ENCODE results near the gene UBE2O.
"Not testable (repeated sequence)": the region's sequence is repeated elsewhere in the genome, so short reads cannot be mapped to it uniquely, and the experiment has no call there.

UBE2O gene

GRCh38 chr17:76350463-76350862 lies 102.5 kb downstream of the UBE2O start:
- no peak overlapping the region for H3K4me3 ChIP-seq (replicated peaks in 1 of 2; ENCODE audit: low read depth in 2 of 2, low read length in 2 of 2)
- TF ChIP-seq CTCF (IDR thresholded peaks at IDR 0.05; ENCODE audit: low read depth, low read length), result no peak
- DNase-seq (ENCODE audit: low read depth in 2 of 2), result no peak

GRCh38 chr17:76346936-76347335 lies 106.0 kb downstream of the UBE2O start:
- not testable (repeated sequence) for H3K4me3 ChIP-seq (replicated peaks in 1 of 2; ENCODE audit: low read depth in 2 of 2, low read length in 2 of 2); DNase-seq (ENCODE audit: low read depth in 2 of 2)

- TF ChIP-seq CTCF (IDR thresholded peaks at IDR 0.05; ENCODE audit: low read depth, low read length), result no peak
- no peak overlapping the region for H3K4me3 ChIP-seq (replicated peaks in 1 of 2; ENCODE audit: low read depth in 2 of 2, low read length in 2 of 2)
- no peak for DNase-seq (ENCODE audit: low read depth in 2 of 2)
These were observed 107.5 kb downstream of the UBE2O start for GRCh38 chr17:76345377-76345974.

- no peak for DNase-seq (ENCODE audit: low read depth in 2 of 2)
- no peak overlapping the region for H3K4me3 ChIP-seq (replicated peaks in 1 of 2; ENCODE audit: low read depth in 2 of 2, low read length in 2 of 2)
- TF ChIP-seq CTCF (IDR thresholded peaks at IDR 0.05; ENCODE audit: low read depth, low read length), result no peak
These were observed 109.8 kb downstream of the UBE2O start for GRCh38 chr17:76343106-76343505.

- H3K4me3 ChIP-seq (replicated peaks in 1 of 2; ENCODE audit: low read depth in 2 of 2, low read length in 2 of 2), result no peak overlapping the region
- no peak for DNase-seq (ENCODE audit: low read depth in 2 of 2)
- no peak for TF ChIP-seq CTCF (IDR thresholded peaks at IDR 0.05; ENCODE audit: low read depth, low read length)
These were observed 111.7 kb downstream of the UBE2O start for GRCh38 chr17:76341301-76341700.
